ENCODE measurements around the gene ITGA7. TPM values are rescaled to one million over a fixed set of nuclear protein-coding genes. Genes with fewer than 3 reads are reported as not detected.

ITGA7 gene
- total RNA-seq, 1 donor from 2014 or later: 2.0 TPM

DNA sequence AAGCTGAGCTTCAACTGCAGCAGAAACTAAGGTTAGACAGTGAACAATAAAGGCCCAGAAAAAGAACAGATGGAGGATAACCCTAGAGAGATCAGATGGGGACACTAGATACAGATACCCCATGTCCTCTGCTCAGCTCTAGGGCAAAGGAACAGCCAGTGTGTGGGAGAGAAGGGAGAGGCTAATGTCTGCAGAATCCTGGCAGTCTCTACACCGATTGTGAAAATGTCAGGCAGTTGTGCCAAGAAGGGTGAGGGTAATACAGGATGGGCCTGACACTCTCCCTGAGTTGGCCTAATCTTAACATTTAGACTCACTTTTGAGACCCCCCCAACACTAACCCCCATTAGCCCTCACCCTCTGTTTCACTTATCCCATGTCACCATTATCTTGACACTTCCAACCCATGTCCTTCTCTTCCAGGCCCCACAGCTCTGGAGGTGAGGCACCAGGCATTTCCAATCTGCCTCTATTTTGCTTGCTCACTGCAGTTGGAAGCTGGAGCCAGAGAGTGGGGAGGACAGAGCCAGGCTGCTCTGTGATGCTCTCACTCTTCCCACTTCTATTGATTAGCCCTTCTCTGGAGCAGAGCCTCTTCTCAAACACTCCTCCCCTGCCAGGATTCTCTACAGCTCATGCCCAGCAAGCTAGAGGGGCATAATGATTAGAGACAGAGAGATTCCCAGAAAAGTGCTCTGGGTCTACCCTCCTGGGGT is 5.2 kb upstream of the ITGA7 start:
- TF ChIP-seq, protein P1, sequence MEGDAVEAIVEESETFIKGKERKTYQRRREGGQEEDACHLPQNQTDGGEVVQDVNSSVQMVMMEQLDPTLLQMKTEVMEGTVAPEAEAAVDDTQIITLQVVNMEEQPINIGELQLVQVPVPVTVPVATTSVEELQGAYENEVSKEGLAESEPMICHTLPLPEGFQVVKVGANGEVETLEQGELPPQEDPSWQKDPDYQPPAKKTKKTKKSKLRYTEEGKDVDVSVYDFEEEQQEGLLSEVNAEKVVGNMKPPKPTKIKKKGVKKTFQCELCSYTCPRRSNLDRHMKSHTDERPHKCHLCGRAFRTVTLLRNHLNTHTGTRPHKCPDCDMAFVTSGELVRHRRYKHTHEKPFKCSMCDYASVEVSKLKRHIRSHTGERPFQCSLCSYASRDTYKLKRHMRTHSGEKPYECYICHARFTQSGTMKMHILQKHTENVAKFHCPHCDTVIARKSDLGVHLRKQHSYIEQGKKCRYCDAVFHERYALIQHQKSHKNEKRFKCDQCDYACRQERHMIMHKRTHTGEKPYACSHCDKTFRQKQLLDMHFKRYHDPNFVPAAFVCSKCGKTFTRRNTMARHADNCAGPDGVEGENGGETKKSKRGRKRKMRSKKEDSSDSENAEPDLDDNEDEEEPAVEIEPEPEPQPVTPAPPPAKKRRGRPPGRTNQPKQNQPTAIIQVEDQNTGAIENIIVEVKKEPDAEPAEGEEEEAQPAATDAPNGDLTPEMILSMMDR (IDR thresholded peaks at IDR 0.05; ENCODE audit: insufficient read depth, low read length, poor library complexity, severe bottlenecking): no peak

DNA sequence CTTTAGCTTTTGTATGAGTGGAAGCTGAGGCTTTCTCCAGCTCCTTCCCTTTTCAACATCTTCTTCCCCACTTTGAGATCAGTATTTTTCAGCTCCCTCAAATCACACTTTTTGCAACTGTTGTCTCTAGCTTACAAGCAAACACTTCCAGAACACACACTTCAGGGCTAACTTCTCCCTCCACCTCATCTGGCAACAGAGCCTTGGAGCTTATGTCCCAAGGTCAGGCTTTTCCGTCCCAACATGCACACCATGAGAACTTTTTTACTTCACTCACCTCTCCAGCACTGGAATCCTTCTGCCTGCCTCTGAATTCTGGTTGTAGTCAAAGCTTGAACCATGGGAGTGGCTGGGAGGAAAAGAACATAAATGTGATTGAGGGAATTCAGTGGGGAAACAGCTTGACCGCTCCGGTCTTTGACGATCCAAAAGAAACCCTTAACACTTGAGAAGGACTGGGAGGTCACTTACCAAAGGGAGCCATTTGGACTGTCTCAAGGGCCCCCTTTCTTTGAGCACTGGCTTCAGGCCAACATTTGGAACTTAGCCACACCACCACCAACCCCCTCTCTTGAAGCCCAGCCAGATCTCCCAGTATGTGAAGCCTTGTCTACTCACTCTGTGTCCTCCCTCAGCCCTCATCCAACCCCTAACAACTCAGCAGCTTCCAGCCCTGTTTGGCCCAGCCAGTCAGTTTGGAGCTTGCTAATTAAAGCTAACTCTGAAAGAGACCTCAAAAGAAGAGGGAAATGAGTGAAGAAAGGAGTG is 4.3 kb upstream of the ITGA7 start:
- TF ChIP-seq, protein P1 (IDR thresholded peaks at IDR 0.05; ENCODE audit: insufficient read depth, low read length, poor library complexity, severe bottlenecking): no peak
- Histone ChIP-seq H3K27me3 (ENCODE audit: control insufficient read depth, insufficient read depth, low read length) (peaks cover 6% of the 10 kb centered on the region), H3K4me3 (ENCODE audit: low read depth, low read length) (no peak overlapping the region), H3K36me3 (ENCODE audit: control insufficient read depth, insufficient read depth, low read length) (no peaks in the 10 kb centered on the region)
- no peak for DNase-seq (ENCODE audit: low read depth)

More for the DNA sequence above, 5.2 kb upstream of the ITGA7 start:
- no peak overlapping the region for H3K4me3 ChIP-seq (ENCODE audit: low read depth, low read length)
- no peak for DNase-seq (ENCODE audit: low read depth)
- no peaks in the 10 kb centered on the region for H3K36me3 ChIP-seq (ENCODE audit: control insufficient read depth, insufficient read depth, low read length)
- H3K27me3 ChIP-seq (ENCODE audit: control insufficient read depth, insufficient read depth, low read length): peaks cover 4% of the 10 kb centered on the region

DNA sequence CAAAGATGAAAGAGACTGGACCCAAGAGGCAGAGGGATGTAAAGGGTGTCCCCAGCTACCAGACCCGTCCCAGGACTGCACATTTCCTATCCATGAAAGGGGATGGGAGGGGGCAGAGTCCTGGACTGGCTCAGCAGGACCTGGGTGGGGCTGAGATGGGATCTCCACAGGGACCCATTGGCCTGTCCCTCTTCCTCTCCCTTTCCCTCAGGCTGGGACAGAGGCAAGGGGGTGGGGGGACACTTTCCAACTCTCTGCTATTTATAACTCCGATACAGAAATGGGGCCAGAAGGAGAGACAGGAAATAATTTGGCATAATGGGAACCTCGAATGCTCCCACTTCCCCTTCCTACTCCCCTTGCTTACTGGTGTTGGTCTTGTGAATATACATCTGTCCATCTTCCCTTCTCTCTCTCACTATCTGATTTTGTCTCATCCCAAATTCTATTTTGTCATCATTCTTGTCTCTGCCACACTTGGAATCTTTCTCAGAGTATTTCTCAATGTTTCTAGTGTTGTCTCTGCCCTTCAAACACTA is 1.1 kb upstream of the ITGA7 start:
- Histone ChIP-seq H3K36me3 (ENCODE audit: control insufficient read depth, insufficient read depth, low read length) (no peaks in the 10 kb centered on the region), H3K4me3 (ENCODE audit: low read depth, low read length) (no peak overlapping the region), H3K27me3 (ENCODE audit: control insufficient read depth, insufficient read depth, low read length) (peaks cover 6% of the 10 kb centered on the region)
- TF ChIP-seq, protein P1 (IDR thresholded peaks at IDR 0.05; ENCODE audit: insufficient read depth, low read length, poor library complexity, severe bottlenecking): no peak
- no peak for DNase-seq (ENCODE audit: low read depth)

DNA sequence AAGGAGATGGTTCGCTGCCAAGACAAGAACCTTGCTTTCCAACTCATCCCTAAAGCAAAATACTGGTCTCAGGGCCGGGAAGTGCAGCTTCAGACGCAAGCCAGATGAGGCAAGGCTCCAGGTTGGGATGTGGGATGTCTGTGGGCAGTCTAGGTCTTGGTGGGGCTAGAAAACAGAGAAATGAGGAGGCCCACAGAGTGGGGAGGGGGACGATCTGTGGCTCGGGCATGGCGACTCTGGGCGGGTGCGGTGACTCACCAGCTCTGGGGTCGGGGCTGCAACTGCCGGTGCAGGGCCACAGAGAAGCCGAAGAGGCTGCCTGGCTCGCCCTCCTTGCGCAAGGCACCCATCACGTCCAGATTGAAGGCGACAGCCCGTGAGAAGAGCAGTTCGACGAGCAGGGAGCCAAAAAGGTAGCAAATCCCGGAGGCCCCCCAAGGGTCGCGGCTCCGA is 459 bp downstream of the ITGA7 start:
- TF ChIP-seq, protein P1 (IDR thresholded peaks at IDR 0.05; ENCODE audit: insufficient read depth, low read length, poor library complexity, severe bottlenecking): no peak
- no peak for DNase-seq (ENCODE audit: low read depth)
- peak overlapping the region; percentile 48 for H3K4me3 ChIP-seq (ENCODE audit: low read depth, low read length)
- peaks cover 6% of the 10 kb centered on the region for H3K27me3 ChIP-seq (ENCODE audit: control insufficient read depth, insufficient read depth, low read length)
- no peaks in the 10 kb centered on the region for H3K36me3 ChIP-seq (ENCODE audit: control insufficient read depth, insufficient read depth, low read length)

DNA sequence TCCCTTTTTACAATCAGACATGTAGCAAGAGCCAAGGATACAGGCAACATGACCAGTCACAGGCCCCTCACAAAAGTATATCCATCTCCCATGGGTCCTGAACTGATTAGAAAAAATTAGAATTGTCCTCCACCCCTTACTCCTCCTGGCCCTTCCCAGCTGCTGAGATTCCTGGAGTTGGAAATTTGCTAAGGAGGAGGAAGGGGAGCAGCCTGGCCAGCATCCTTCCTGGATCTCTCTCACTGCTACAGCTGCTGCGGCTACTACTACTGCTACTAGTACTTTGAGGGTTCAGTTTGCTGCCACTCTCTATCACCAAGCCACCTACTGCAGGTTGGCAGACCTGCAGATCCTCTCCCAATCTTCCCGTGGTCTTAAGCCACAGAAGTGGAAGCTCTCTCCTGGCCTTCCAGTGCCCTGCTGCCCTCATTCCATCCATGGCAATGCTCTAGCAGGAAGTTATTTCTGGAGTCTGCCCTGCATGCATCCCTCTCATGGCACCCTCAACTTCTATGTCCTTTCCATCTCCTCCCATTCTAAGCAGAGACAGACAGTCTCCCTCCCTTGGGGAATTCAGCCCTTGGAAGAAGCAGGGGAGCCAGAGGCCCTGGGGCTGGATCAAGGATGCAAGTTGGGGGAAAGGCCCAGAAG is 1.0 kb downstream of the ITGA7 start:
- Histone ChIP-seq H3K27me3 (ENCODE audit: control insufficient read depth, insufficient read depth, low read length) (peaks cover 6% of the 10 kb centered on the region), H3K4me3 (ENCODE audit: low read depth, low read length) (peak overlapping the region; percentile 48), H3K36me3 (ENCODE audit: control insufficient read depth, insufficient read depth, low read length) (no peaks in the 10 kb centered on the region)
- no peak for DNase-seq (ENCODE audit: low read depth)
- TF ChIP-seq, protein P1 (IDR thresholded peaks at IDR 0.05; ENCODE audit: insufficient read depth, low read length, poor library complexity, severe bottlenecking): no peak
